ENCODE data around the gene OSBP2.
"Not testable (repeated sequence)": the region's sequence is repeated elsewhere in the genome, so short reads cannot be mapped to it uniquely, and the experiment has no call there.

OSBP2 gene

GRCh38 chr22:30679895-30680690 is 14.6 kb upstream of the OSBP2 start:
- 80 to 85% methylated on average over 7 of the region's 12 CpGs for WGBS, 2 experiments (ENCODE audit: insufficient coverage in 2 of 2)

GRCh38 chr22:30680991-30681770 is 13.5 kb upstream of the OSBP2 start:
- Histone ChIP-seq H3K27ac (ENCODE audit: low read depth, low read length, severe bottlenecking) (no peak overlapping the region), H3K4me3 (ENCODE audit: extremely low read depth, insufficient read depth, low read length, poor library complexity, severe bottlenecking) (no peak overlapping the region), H3K36me3 (ENCODE audit: control insufficient read depth, insufficient read depth, low read length) (no peaks in the 10 kb centered on the region), H3K9me3 (ENCODE audit: control insufficient read depth, low read length) (no peaks in the 10 kb centered on the region), H3K4me1 (ENCODE audit: control insufficient read depth, insufficient read depth, low read length, poor library complexity, severe bottlenecking) (no peaks in the 10 kb centered on the region)
- no CpG with 5 or more reads among the region's 1 CpG for WGBS, 2 experiments (ENCODE audit: insufficient coverage in 2 of 2)

More at GRCh38 chr22:30679895-30680690, 14.6 kb upstream of the OSBP2 start:
- H3K9me3 ChIP-seq (ENCODE audit: control insufficient read depth, low read length); H3K4me3 ChIP-seq (ENCODE audit: extremely low read depth, insufficient read depth, low read length, poor library complexity, severe bottlenecking); H3K27ac ChIP-seq (ENCODE audit: low read depth, low read length, severe bottlenecking); H3K4me1 ChIP-seq (ENCODE audit: control insufficient read depth, insufficient read depth, low read length, poor library complexity, severe bottlenecking); H3K36me3 ChIP-seq (ENCODE audit: control insufficient read depth, insufficient read depth, low read length): not testable (repeated sequence)

GRCh38 chr22:30681831-30682230 is 12.8 kb upstream of the OSBP2 start:
- 86 to 88% methylated on average over 1 to 2 of the region's 2 CpGs for WGBS, 2 experiments (ENCODE audit: insufficient coverage in 2 of 2)
- H3K27ac ChIP-seq (ENCODE audit: low read depth, low read length, severe bottlenecking): no peak overlapping the region
- no peak overlapping the region for H3K4me3 ChIP-seq (ENCODE audit: extremely low read depth, insufficient read depth, low read length, poor library complexity, severe bottlenecking)
- no peaks in the 10 kb centered on the region for H3K9me3 ChIP-seq (ENCODE audit: control insufficient read depth, low read length)
- H3K36me3 ChIP-seq (ENCODE audit: control insufficient read depth, insufficient read depth, low read length): no peaks in the 10 kb centered on the region
- H3K4me1 ChIP-seq (ENCODE audit: control insufficient read depth, insufficient read depth, low read length, poor library complexity, severe bottlenecking): no peaks in the 10 kb centered on the region

GRCh38 chr22:30685178-30685577 is 9.5 kb upstream of the OSBP2 start:
- Histone ChIP-seq H3K4me1 (ENCODE audit: control insufficient read depth, insufficient read depth, low read length, poor library complexity, severe bottlenecking) (no peaks in the 10 kb centered on the region), H3K4me3 (ENCODE audit: extremely low read depth, insufficient read depth, low read length, poor library complexity, severe bottlenecking) (no peak overlapping the region)
- 87 to 93% methylated on average over 2 to 3 of the region's 7 CpGs for WGBS, 2 experiments (ENCODE audit: insufficient coverage in 2 of 2)

GRCh38 chr22:30687358-30687757 is 7.3 kb upstream of the OSBP2 start:
- Histone ChIP-seq H3K9me3 (ENCODE audit: control insufficient read depth, low read length) (no peaks in the 10 kb centered on the region), H3K4me3 (ENCODE audit: extremely low read depth, insufficient read depth, low read length, poor library complexity, severe bottlenecking) (no peak overlapping the region), H3K36me3 (ENCODE audit: control insufficient read depth, insufficient read depth, low read length) (no peaks in the 10 kb centered on the region), H3K27ac (ENCODE audit: low read depth, low read length, severe bottlenecking) (no peak overlapping the region), H3K4me1 (ENCODE audit: control insufficient read depth, insufficient read depth, low read length, poor library complexity, severe bottlenecking) (no peaks in the 10 kb centered on the region)
- 88 to 93% methylated on average over 2 to 4 of the region's 4 CpGs for WGBS, 2 experiments (ENCODE audit: insufficient coverage in 2 of 2)

More at GRCh38 chr22:30685178-30685577, 9.5 kb upstream of the OSBP2 start:
- no peaks in the 10 kb centered on the region for H3K9me3 ChIP-seq (ENCODE audit: control insufficient read depth, low read length)
- no peaks in the 10 kb centered on the region for H3K36me3 ChIP-seq (ENCODE audit: control insufficient read depth, insufficient read depth, low read length)
- H3K27ac ChIP-seq (ENCODE audit: low read depth, low read length, severe bottlenecking): no peak overlapping the region

- Histone ChIP-seq H3K4me3 (ENCODE audit: extremely low read depth, insufficient read depth, low read length, poor library complexity, severe bottlenecking) (no peak overlapping the region), H3K9me3 (ENCODE audit: control insufficient read depth, low read length) (no peaks in the 10 kb centered on the region), H3K27ac (ENCODE audit: low read depth, low read length, severe bottlenecking) (no peak overlapping the region), H3K4me1 (ENCODE audit: control insufficient read depth, insufficient read depth, low read length, poor library complexity, severe bottlenecking) (no peaks in the 10 kb centered on the region), H3K36me3 (ENCODE audit: control insufficient read depth, insufficient read depth, low read length) (no peaks in the 10 kb centered on the region)
- no CpG with 5 or more reads among the region's 1 CpG for WGBS, 2 experiments (ENCODE audit: insufficient coverage in 2 of 2)
Observed at GRCh38 chr22:30689622-30690021, 5.1 kb upstream of the OSBP2 start.

- no peaks in the 10 kb centered on the region for H3K36me3 ChIP-seq (ENCODE audit: control insufficient read depth, insufficient read depth, low read length)
- no peaks in the 10 kb centered on the region for H3K9me3 ChIP-seq (ENCODE audit: control insufficient read depth, low read length)
- H3K4me1 ChIP-seq (ENCODE audit: control insufficient read depth, insufficient read depth, low read length, poor library complexity, severe bottlenecking): peaks cover 3% of the 10 kb centered on the region
- WGBS, 2 experiments (ENCODE audit: insufficient coverage in 2 of 2): 80 to 93% methylated on average over 1 of the region's 1 CpG
- no peak overlapping the region for H3K4me3 ChIP-seq (ENCODE audit: extremely low read depth, insufficient read depth, low read length, poor library complexity, severe bottlenecking)
- no peak overlapping the region for H3K27ac ChIP-seq (ENCODE audit: low read depth, low read length, severe bottlenecking)
Observed at GRCh38 chr22:30691204-30691603, 3.5 kb upstream of the OSBP2 start.

- Histone ChIP-seq H3K4me3 (ENCODE audit: extremely low read depth, insufficient read depth, low read length, poor library complexity, severe bottlenecking) (peak overlapping the region; percentile 51), H3K4me1 (ENCODE audit: control insufficient read depth, insufficient read depth, low read length, poor library complexity, severe bottlenecking) (peaks cover 3% of the 10 kb centered on the region), H3K27ac (ENCODE audit: low read depth, low read length, severe bottlenecking) (no peak overlapping the region), H3K36me3 (ENCODE audit: control insufficient read depth, insufficient read depth, low read length) (no peaks in the 10 kb centered on the region), H3K9me3 (ENCODE audit: control insufficient read depth, low read length) (no peaks in the 10 kb centered on the region)
- 3 to 5% methylated on average over 23 to 35 of the region's 38 CpGs for WGBS, 2 experiments (ENCODE audit: insufficient coverage in 2 of 2)
Observed at GRCh38 chr22:30694171-30694639, 469 bp upstream of the OSBP2 start.

- no peaks in the 10 kb centered on the region for H3K9me3 ChIP-seq (ENCODE audit: control insufficient read depth, low read length)
- H3K4me3 ChIP-seq (ENCODE audit: extremely low read depth, insufficient read depth, low read length, poor library complexity, severe bottlenecking): peak overlapping the region; percentile 46
- H3K36me3 ChIP-seq (ENCODE audit: control insufficient read depth, insufficient read depth, low read length): no peaks in the 10 kb centered on the region
- 65 to 71% methylated on average over 11 to 15 of the region's 15 CpGs for WGBS, 2 experiments (ENCODE audit: insufficient coverage in 2 of 2)
- peaks cover 3% of the 10 kb centered on the region for H3K4me1 ChIP-seq (ENCODE audit: control insufficient read depth, insufficient read depth, low read length, poor library complexity, severe bottlenecking)
- H3K27ac ChIP-seq (ENCODE audit: low read depth, low read length, severe bottlenecking): no peak overlapping the region
Observed at GRCh38 chr22:30695351-30695851, 727 bp downstream of the OSBP2 start.

- no peaks in the 10 kb centered on the region for H3K36me3 ChIP-seq (ENCODE audit: control insufficient read depth, insufficient read depth, low read length)
- WGBS, 2 experiments (ENCODE audit: insufficient coverage in 2 of 2): 94 to 96% methylated on average over 6 to 7 of the region's 7 CpGs
- peaks cover 3% of the 10 kb centered on the region for H3K4me1 ChIP-seq (ENCODE audit: control insufficient read depth, insufficient read depth, low read length, poor library complexity, severe bottlenecking)
- H3K27ac ChIP-seq (ENCODE audit: low read depth, low read length, severe bottlenecking): no peak overlapping the region
- no peak overlapping the region for H3K4me3 ChIP-seq (ENCODE audit: extremely low read depth, insufficient read depth, low read length, poor library complexity, severe bottlenecking)
- no peaks in the 10 kb centered on the region for H3K9me3 ChIP-seq (ENCODE audit: control insufficient read depth, low read length)
Observed at GRCh38 chr22:30695871-30696655, 1.4 kb downstream of the OSBP2 start.

Data from mesodermal cell (in vitro differentiated cells).